MM.1S (cell line): ENCODE data around the gene VAC14.

Experiments used
- CTCF ChIP-seq: fragments of 300-600 bp; sonication (generic); IDR thresholded peaks from 2 replicates; pipeline ENCODE4 v1.5.1; 2016; ENCODE audit warnings: antibody characterized with exemption, low read length, mixed read lengths
- EZH2 ChIP-seq: fragments of 300-600 bp; sonication (generic); optimal IDR thresholded peaks from 2 replicates; pipeline ENCODE3; 2017; ENCODE audit warnings: low read depth, mild to moderate bottlenecking, antibody characterized with exemption, low read length, mixed read lengths

- TF ChIP-seq CTCF (no peak), EZH2 (no peak)
Observed at GRCh38 chr16:70691223-70692129, 109.5 kb downstream of the VAC14 start.
